SHP77 (cell line): ENCODE data around the gene PLEKHA1.

Experiments used
- DNase-seq, 2 experiments: peaks; one replicate each; lab custom pipeline; 2025; lab: John Stamatoyannopoulos, UW

The PLEKHA1 gene

GRCh38 chr10:122347170-122347841 lies 27.2 kb upstream of the PLEKHA1 start:
- no peak for DNase-seq

DNA sequence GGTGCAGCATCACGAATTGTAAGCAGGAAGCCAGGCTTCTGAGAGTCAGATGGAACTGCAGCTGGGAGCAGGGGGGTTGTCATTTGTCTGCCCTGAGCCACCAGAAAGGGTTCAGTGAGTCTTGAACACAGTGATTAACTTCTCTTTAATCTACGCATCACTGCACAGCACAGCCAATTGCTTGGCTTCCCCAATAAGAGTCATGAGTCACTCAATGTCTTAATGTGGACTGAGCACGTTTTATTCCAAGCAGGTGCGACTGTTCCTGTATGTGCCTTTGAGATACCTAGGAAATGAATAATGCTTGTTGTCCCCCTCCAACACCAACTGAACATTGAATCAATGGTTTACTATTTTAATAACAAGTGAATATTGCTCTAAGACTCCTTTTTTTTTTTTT lies 26.0 kb upstream of the PLEKHA1 start:
- DNase-seq: peak in 1 of 2 experiments; percentile 12

GRCh38 chr10:122348935-122349361 lies 25.6 kb upstream of the PLEKHA1 start:
- no peak for DNase-seq

DNA sequence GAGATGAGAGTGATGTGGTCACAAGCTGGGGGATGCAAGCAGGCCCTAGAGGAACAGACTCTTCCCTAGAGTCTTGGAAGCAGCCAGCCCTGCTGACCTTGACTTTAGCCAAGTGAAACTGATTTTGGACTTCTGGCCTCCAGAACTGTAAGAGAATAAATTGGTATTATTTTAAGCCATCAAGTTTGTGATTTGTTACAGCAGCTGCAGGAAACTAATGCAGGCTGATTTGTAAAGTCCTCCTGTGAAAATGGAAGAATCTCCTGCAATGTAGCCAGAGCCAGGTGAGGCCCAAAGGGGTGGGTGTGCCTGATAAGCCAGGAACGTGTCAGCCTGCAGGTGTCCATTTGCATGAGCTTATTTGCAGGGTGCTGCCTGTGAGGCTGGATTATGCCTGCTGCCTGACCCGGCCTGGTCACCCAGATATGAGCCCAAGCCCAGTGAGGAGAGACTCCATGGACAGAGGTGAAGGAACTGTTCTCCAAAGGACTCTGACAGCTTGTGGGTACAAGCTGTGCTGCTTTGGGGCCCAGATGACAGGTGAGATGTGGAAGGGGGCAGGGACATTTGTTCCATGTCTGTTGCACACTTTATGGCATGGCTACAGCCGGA lies 24.6 kb upstream of the PLEKHA1 start:
- no peak for DNase-seq

DNA sequence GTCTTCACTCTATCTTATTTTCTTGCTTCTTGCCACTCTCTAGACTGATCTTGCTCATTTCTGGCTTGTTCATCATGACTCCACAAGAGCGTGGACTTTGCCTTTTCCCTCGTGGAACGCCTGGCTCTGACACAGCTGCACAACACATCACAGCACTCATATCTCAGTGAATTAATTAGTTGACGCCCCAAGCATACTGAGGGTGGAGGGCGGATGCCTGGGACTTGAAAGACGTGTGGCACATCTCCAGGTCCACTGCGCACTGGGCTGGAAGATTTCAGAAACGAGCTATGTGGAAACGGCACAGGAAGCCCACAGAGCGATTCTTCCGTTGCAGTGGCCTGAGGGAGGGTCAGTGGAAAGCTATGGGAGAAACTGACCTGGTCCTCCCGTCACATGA lies 23.6 kb upstream of the PLEKHA1 start:
- no peak for DNase-seq

- DNase-seq: no peak
Measured at GRCh38 chr10:122352817-122353525, 21.5 kb upstream of the PLEKHA1 start.

GRCh38 chr10:122354383-122354782 lies 20.1 kb upstream of the PLEKHA1 start:
- DNase-seq: no peak

- DNase-seq: no peak
Measured at GRCh38 chr10:122357685-122358084, 16.8 kb upstream of the PLEKHA1 start.

GRCh38 chr10:122359621-122360020 lies 14.9 kb upstream of the PLEKHA1 start:
- no peak for DNase-seq

GRCh38 chr10:122361046-122361445 lies 13.5 kb upstream of the PLEKHA1 start:
- no peak for DNase-seq

DNA sequence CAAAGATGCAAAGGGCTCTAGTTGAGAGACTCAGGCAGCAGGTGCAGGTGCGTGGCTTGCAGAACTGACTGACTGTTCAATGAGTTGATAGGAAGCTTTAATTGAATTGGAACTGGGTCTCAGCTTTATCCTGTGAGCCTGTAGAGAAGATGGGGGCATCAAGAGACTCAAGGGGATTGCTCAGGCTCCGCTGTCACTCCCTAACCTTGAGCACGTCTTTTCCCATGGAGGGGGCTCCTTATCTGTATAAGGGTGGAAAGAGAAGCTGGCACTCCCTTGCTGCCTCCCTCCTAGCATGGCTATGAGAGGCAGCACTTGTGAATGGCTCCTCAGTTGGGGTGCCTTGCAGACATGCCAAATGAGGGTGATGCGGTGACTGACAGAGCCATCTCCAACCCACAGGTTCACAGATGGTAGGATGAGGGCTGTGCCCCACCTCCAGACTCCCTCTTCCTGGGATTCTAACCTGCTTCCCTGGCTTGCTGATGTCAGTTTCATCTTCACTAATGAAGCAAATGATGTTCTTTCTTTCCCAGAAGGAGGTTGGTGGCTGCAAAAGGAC lies 12.4 kb upstream of the PLEKHA1 start:
- DNase-seq: no peak

DNA sequence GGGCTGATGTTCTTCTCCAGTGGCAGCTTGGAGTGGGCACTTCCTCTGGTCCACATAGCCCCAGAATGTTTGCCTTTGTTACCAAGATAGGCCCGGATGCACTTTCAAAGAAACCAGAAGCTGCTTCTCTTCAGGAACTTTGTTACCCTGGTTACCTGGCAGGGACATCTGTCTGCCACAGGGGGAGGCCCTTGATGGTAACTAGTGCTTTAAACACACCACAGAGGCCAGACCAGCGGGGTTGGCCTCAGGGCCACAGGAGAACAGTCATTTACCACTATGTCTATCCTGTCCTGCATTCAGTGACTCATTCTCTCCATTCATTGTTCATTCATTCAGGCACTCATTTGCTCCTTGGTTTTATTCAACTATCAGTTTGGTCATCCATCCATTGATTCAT lies 11.9 kb upstream of the PLEKHA1 start:
- no peak for DNase-seq

DNA sequence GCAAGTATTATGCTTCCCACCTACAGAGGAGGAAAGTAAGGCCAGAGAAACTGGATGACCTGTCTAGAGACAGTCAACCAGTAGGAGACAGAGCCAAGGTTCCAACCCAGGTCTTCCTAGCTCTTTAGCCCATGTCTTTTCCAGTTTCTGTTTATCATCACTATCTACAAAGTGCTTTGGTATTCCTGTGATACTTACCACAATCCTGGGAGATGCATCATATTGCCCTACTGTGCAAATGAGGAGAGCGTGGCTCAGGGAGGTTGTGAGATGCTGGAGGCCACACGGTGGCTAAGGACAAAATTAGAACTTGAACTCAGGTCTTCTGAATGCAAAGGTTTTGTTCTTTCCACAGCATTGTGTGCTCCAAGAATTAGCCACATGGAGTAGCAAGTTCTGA lies 11.2 kb upstream of the PLEKHA1 start:
- DNase-seq: no peak

DNA sequence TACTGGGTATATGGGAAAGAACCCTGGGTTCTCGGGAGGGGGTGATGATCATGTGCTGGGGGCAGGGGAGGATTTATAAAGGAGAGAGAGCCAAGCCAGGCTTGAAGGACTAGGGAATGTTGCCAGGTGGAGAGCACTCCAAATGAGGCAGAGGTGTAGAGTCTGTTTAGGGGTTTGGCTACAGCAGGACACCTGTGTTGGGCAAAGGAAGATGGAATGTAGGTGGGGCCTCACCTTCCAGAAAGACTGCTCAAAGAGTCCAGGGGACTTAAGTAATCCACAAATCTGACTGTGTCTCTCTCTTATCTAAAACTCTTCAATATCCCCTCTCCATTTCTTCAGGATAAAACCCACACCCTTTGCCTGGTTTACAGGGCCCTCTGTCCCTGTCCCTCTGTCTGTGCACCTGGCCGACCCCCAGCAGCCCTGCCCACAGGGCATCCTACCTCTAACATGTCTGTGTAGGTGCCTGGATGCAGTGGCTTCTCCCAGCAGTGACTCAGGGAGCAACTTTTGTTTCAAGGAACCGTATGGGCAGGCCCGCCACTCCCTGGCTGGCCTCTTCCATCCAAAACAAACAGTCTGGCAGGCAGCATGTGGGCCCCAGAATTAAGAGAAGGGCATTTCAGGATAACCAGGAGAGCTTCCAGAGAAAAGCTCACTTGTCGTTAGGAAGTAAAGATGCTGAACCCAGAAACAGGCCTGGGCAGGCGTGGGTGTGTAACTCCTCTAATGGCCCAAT lies 10.6 kb upstream of the PLEKHA1 start:
- DNase-seq: no peak

GRCh38 chr10:122368502-122369254 lies 5.8 kb upstream of the PLEKHA1 start:
- no peak for DNase-seq

DNA sequence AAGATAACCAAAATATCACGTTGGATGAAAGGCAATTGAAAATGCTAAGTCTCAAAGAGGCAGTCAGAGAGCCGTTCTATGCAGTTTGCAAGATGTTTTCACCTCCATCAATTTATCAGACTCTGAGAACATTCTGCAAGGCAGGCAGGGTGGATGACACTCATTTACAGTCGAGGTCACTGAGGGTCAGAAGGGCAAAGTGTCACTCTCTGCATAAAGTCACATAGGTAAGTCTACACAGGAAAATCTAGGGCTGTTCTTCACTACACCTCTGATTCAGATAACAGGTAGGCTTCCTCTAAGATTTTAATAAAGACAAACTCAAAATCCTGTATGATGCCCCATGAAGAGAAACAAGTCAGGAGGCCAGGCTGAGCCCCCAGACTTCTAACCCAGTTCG lies 1.4 kb upstream of the PLEKHA1 start:
- no peak for DNase-seq

GRCh38 chr10:122373721-122374120 lies 787 bp upstream of the PLEKHA1 start:
- no peak for DNase-seq

GRCh38 chr10:122374859-122375678 lies 561 bp downstream of the PLEKHA1 start:
- peak; percentile 47 to 60 for DNase-seq

GRCh38 chr10:122375679-122376160 lies 1.2 kb downstream of the PLEKHA1 start:
- no peak for DNase-seq

GRCh38 chr10:122376364-122376961 lies 2.0 kb downstream of the PLEKHA1 start:
- no peak for DNase-seq
